ENCODE measurements around the gene P2RY10.
"Not testable (repeated sequence)": the region's sequence is repeated elsewhere in the genome, so short reads cannot be mapped to it uniquely, and the experiment has no call there.

The P2RY10 gene

GRCh38 chrX:78945186-78945912 lies at the start of gene P2RY10:
P2RY10 (plus strand) TSS chrX:78945391; CDS start chrX:78960521, 15,130 bp downstream.
- DNase-seq (ENCODE audit: low read depth): no peak

- no peak for DNase-seq (ENCODE audit: low read depth)
These were observed 22.4 kb upstream of the P2RY10 start for GRCh38 chrX:78922754-78923153.

GRCh38 chrX:78923198-78924015 lies 21.8 kb upstream of the P2RY10 start:
- no peak for DNase-seq (ENCODE audit: low read depth)

DNA sequence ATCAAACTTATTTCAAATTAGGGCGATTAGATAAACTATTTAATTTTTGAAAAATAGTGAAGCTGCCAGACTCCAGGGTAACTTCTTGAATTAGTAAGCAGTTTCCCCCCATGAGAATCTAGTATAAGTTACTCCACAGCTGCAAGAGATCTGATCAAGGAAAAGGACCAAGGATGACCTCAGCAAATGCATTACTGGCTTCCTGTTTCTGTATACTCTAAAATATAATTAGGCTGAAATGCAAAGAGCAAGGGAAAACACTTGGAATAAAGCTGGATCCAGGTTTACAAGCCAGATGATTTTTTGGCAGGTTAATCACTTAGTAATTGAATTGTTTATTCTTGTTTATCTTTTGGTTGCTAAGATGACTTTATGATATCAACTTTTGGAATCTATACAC lies 13.4 kb upstream of the P2RY10 start:
- no peak for DNase-seq (ENCODE audit: low read depth)

- no peak for DNase-seq (ENCODE audit: low read depth)
These were observed 10.3 kb upstream of the P2RY10 start for GRCh38 chrX:78934866-78935265.

DNA sequence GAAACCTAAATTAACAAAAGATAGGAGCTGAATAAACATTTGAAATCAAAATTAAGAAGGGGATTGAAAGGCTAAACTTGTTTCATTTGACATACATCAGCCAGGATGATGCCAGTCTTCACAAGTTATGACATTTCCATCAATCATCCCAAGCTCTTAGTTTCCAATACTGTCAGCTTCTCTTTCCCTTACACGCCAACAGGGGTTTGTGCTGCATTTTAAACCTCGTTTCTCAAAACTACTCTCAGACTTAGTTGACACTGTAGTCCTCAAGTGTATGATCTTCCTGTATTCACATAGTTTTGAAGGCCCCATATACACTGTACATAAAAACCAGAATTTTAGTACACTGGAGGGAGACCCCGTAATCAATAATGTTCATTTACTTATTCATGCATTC lies 840 bp upstream of the P2RY10 start:
- DNase-seq (ENCODE audit: low read depth): no peak

DNA sequence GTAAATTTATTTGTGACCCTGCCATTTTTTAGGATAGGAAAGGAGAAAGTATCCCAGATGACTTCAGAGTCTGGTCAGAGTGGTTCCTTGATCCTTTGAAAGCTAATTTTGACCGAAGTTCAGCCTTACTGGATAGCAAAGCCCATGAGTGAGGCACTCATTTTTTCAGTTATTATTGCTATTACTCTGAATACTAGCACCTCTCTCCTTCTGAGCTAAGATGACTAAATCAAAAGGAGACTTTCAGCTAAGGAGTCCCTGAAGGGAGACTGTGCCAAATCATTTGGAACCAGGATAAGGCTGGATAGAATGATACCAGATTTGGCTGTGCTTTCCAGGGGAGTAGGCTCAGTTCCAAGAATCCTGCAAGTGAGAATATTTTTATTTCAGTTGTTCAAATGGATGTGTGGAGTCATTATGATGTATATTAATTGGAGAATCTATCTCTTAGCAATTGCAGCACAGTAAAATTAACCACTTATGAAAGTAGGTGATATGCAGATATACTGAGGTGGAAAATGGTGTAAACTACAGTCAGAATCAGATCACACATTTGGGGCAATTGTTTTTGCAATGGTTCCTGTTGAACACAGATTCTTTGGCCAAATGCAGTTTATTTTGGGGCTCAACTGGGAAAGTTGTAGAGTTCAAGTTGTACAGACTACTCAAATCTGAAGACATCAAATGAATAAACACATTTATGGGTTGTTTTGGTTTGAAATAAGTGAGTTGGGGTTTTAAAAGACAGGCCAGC lies 1.2 kb downstream of the P2RY10 start:
- no peak for DNase-seq (ENCODE audit: low read depth)

GRCh38 chrX:78950009-78950835 lies 5.0 kb downstream of the P2RY10 start:
- DNase-seq (ENCODE audit: low read depth): no peak

GRCh38 chrX:78957049-78957767 lies 12.0 kb downstream of the P2RY10 start:
- DNase-seq (ENCODE audit: low read depth): no peak

DNA sequence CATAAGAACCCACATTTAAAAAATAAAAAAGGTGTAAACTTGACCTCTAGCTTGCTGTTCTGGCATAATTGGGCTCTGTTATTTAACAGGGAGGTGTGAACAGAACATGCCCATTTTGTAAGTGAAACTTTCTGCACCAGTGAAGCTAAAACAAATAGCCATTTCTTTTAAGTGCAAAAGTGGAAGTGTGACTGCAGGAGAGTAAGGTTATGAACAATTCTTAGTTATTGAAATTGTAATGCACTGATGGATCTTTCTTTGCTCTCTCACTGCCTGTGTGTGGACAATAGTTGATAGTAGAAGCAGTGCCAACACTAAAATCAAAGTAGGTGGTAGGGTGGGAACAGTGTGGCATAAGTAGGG lies 12.6 kb downstream of the P2RY10 start:
- DNase-seq (ENCODE audit: low read depth): no peak

DNA sequence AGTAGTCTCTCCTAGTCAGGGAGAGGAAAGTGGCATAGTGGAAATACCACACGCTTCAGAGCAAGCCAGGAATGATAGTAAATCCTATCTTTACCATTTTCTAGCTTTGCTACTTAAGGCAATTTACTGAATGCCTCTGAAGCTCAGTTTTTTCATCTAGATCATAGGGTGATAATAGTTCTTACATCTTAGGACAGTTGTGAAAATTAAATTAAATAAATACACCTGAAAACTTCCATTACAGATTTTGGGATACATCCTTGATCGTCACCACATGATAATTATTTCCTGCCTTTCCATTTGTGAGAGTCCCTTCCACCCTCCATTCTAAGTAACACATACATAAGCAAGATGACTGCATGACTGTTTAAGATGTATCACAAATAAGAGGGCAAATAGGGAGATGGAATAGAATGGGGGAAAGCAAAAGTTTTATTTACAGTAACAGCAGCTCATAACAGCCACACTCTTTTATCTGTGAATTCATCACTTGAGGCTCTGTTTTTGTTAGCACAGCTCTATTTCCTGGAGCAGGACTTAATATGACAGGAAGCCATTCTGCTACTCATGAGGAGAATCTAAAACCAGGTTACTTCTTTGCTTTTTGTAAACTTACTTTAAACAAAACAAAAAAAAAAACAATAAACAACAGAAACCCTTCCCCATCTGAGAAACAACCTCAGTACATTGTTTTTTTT lies 13.4 kb downstream of the P2RY10 start:
- DNase-seq (ENCODE audit: low read depth): no peak

DNA sequence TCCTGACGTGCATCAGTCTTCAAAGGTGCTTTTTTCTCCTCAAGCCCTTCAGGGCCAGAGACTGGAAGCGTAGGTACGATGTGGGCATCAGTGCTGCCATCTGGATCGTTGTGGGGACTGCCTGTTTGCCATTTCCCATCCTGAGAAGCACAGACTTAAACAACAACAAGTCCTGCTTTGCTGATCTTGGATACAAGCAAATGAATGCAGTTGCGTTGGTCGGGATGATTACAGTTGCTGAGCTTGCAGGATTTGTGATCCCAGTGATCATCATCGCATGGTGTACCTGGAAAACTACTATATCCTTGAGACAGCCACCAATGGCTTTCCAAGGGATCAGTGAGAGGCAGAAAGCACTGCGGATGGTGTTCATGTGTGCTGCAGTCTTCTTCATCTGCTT lies 15.7 kb downstream of the P2RY10 start:
- no peak for DNase-seq (ENCODE audit: low read depth)

GRCh38 chrX:78964598-78964997 lies 19.4 kb downstream of the P2RY10 start:
- DNase-seq (ENCODE audit: low read depth): no peak

GRCh38 chrX:78979789-78980464 lies 34.7 kb downstream of the P2RY10 start:
- DNase-seq (ENCODE audit: low read depth): no peak

DNA sequence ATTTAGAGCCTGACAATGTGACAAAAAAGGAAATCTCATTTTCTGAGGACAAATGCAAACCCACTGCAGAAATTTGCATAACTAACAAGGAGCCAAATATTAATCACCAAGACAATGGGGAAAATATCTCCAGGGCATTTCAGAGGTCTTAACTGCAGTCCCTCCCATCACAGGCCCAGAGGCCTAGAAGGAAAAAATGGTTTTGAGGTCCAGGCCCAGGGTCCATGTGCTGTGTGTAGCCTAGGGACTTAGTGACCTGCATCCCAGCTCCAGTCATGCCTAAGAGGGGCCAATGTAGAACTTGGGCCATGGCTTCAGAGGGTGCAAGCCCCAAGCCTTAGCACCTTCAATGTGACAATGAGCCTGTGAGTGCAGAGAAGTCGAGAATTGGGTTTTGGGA lies 44.2 kb downstream of the P2RY10 start:
- DNase-seq (ENCODE audit: low read depth): no peak

GRCh38 chrX:78997870-78998558 lies 52.8 kb downstream of the P2RY10 start:
- no peak for DNase-seq (ENCODE audit: low read depth)

DNA sequence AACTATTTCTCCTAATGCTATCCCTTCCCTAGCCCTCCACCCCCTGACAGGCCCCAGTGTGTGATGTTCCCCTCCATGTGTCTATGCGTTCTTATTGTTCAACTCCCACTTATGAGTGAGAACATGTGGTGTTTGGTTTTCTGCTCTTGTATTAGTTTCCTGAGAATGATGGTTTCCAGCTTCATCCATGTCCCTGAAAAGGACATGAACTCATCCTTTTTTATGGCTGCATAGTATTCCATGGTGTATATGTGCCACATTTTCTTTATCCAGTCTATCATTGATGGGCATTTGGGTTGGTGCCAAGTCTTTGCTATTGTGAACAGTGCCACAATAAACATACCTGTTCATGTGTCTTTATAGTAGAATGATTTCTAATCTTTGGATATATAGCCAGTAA lies 62.3 kb downstream of the P2RY10 start:
- not testable (repeated sequence) for DNase-seq (ENCODE audit: low read depth)
